IPS-18a (cell line): Measurements from ENCODE around the gene PDLIM5.

Experiments
- H3K27ac ChIP-seq: one replicate; pipeline ENCODE4 v1.5.1; 2013; ENCODE audit warnings: low read length
- H3K27me3 ChIP-seq: one replicate; pipeline ENCODE4 v1.6.1; 2013; ENCODE audit warnings: mild to moderate bottlenecking, low read length; ENCODE audit not compliant: control insufficient read depth, insufficient read depth
- H3K36me3 ChIP-seq: one replicate; pipeline ENCODE4 v1.6.1; 2013; ENCODE audit warnings: low read depth, low read length; ENCODE audit not compliant: control insufficient read depth
- H3K4me1 ChIP-seq: one replicate; pipeline ENCODE4 v1.6.1; 2013; ENCODE audit warnings: low read depth, low read length; ENCODE audit not compliant: control insufficient read depth
- H3K4me3 ChIP-seq: one replicate; pipeline ENCODE4 v1.5.1; 2013; ENCODE audit warnings: low read length
- H3K9ac ChIP-seq: one replicate; pipeline ENCODE4 v1.6.1; 2013; ENCODE audit warnings: mild to moderate bottlenecking, low read length, moderate library complexity
- H3K9me3 ChIP-seq: one replicate; pipeline ENCODE4 v1.6.1; 2013; ENCODE audit warnings: low read depth, low read length; ENCODE audit not compliant: control insufficient read depth

PDLIM5 gene

GRCh38 chr4:94668724-94669123 is 217.0 kb downstream of the PDLIM5 start:
- no peaks in the 10 kb centered on the region for H3K27me3 ChIP-seq
- H3K9ac ChIP-seq: no peak overlapping the region
- H3K4me1 ChIP-seq: no peaks in the 10 kb centered on the region
- H3K9me3 ChIP-seq: no peaks in the 10 kb centered on the region
- no peak overlapping the region for H3K27ac ChIP-seq
- no peaks in the 10 kb centered on the region for H3K36me3 ChIP-seq
- no peak overlapping the region for H3K4me3 ChIP-seq

GRCh38 chr4:94669672-94670664 is 218.2 kb downstream of the PDLIM5 start:
- Histone ChIP-seq H3K27ac (no peak overlapping the region), H3K36me3 (no peaks in the 10 kb centered on the region), H3K9me3 (no peaks in the 10 kb centered on the region), H3K9ac (no peak overlapping the region), H3K4me1 (no peaks in the 10 kb centered on the region), H3K27me3 (no peaks in the 10 kb centered on the region), H3K4me3 (no peak overlapping the region)

- H3K27ac ChIP-seq: no peak overlapping the region
- H3K4me3 ChIP-seq: no peak overlapping the region
- H3K9ac ChIP-seq: no peak overlapping the region
- H3K36me3 ChIP-seq: no peaks in the 10 kb centered on the region
- no peaks in the 10 kb centered on the region for H3K27me3 ChIP-seq
- H3K4me1 ChIP-seq: no peaks in the 10 kb centered on the region
- H3K9me3 ChIP-seq: no peaks in the 10 kb centered on the region
Measured at GRCh38 chr4:94671113-94671512, 219.4 kb downstream of the PDLIM5 start.

GRCh38 chr4:94673961-94674360 is 222.2 kb downstream of the PDLIM5 start:
- Histone ChIP-seq H3K9ac (no peak overlapping the region), H3K27me3 (no peaks in the 10 kb centered on the region), H3K9me3 (no peaks in the 10 kb centered on the region), H3K36me3 (no peaks in the 10 kb centered on the region), H3K4me1 (peaks cover 7% of the 10 kb centered on the region), H3K27ac (no peak overlapping the region), H3K4me3 (no peak overlapping the region)

- Histone ChIP-seq H3K36me3 (no peaks in the 10 kb centered on the region), H3K9ac (no peak overlapping the region), H3K4me3 (no peak overlapping the region), H3K9me3 (no peaks in the 10 kb centered on the region), H3K4me1 (peaks cover 7% of the 10 kb centered on the region), H3K27me3 (no peaks in the 10 kb centered on the region), H3K27ac (no peak overlapping the region)
Measured at GRCh38 chr4:94676970-94677369, 225.2 kb downstream of the PDLIM5 start.

GRCh38 chr4:94678896-94679295 is 227.2 kb downstream of the PDLIM5 start:
- H3K4me3 ChIP-seq: no peak overlapping the region
- H3K27me3 ChIP-seq: no peaks in the 10 kb centered on the region
- H3K4me1 ChIP-seq: peaks cover 7% of the 10 kb centered on the region
- no peaks in the 10 kb centered on the region for H3K36me3 ChIP-seq
- no peaks in the 10 kb centered on the region for H3K9me3 ChIP-seq
- H3K27ac ChIP-seq: no peak overlapping the region
- no peak overlapping the region for H3K9ac ChIP-seq

GRCh38 chr4:94680176-94680862 is 228.6 kb downstream of the PDLIM5 start:
- no peak overlapping the region for H3K4me3 ChIP-seq
- no peaks in the 10 kb centered on the region for H3K36me3 ChIP-seq
- H3K27me3 ChIP-seq: no peaks in the 10 kb centered on the region
- H3K9ac ChIP-seq: no peak overlapping the region
- H3K4me1 ChIP-seq: peaks cover 7% of the 10 kb centered on the region
- H3K9me3 ChIP-seq: no peaks in the 10 kb centered on the region
- H3K27ac ChIP-seq: no peak overlapping the region

- no peaks in the 10 kb centered on the region for H3K27me3 ChIP-seq
- H3K36me3 ChIP-seq: no peaks in the 10 kb centered on the region
- H3K4me3 ChIP-seq: no peak overlapping the region
- no peak overlapping the region for H3K27ac ChIP-seq
- no peaks in the 10 kb centered on the region for H3K4me1 ChIP-seq
- no peaks in the 10 kb centered on the region for H3K9me3 ChIP-seq
- no peak overlapping the region for H3K9ac ChIP-seq
Measured at GRCh38 chr4:94686086-94686485, 234.3 kb downstream of the PDLIM5 start.

- H3K27ac ChIP-seq: no peak overlapping the region
- no peaks in the 10 kb centered on the region for H3K9me3 ChIP-seq
- no peak overlapping the region for H3K4me3 ChIP-seq
- H3K36me3 ChIP-seq: no peaks in the 10 kb centered on the region
- H3K4me1 ChIP-seq: no peaks in the 10 kb centered on the region
- H3K27me3 ChIP-seq: no peaks in the 10 kb centered on the region
- H3K9ac ChIP-seq: no peak overlapping the region
Measured at GRCh38 chr4:94689155-94689860, 237.6 kb downstream of the PDLIM5 start.

- H3K27ac ChIP-seq: no peak overlapping the region
- H3K36me3 ChIP-seq: no peaks in the 10 kb centered on the region
- H3K9ac ChIP-seq: no peak overlapping the region
- H3K4me1 ChIP-seq: no peaks in the 10 kb centered on the region
- H3K27me3 ChIP-seq: no peaks in the 10 kb centered on the region
- no peak overlapping the region for H3K4me3 ChIP-seq
- H3K9me3 ChIP-seq: no peaks in the 10 kb centered on the region
Measured at GRCh38 chr4:94690851-94691254, 239.1 kb downstream of the PDLIM5 start.

- no peaks in the 10 kb centered on the region for H3K27me3 ChIP-seq
- no peak overlapping the region for H3K9ac ChIP-seq
- no peaks in the 10 kb centered on the region for H3K9me3 ChIP-seq
- no peaks in the 10 kb centered on the region for H3K36me3 ChIP-seq
- H3K4me3 ChIP-seq: no peak overlapping the region
- H3K27ac ChIP-seq: no peak overlapping the region
- no peaks in the 10 kb centered on the region for H3K4me1 ChIP-seq
Measured at GRCh38 chr4:94691552-94691951, 239.8 kb downstream of the PDLIM5 start.
